Body of pancreas (tissue), 4 donors: ENCODE data around the gene WDR64.

Experiments
- POLR2A ChIP-seq, 3 donors: fragments of 450-650 bp; IDR thresholded peaks; one replicate each; pipeline ENCODE4 v1.6.1; 2016; ENCODE audit warnings: antibody characterized with exemption in 3 of 3, mild to moderate bottlenecking in 2 of 3
- TF ChIP-seq, protein P1 (sequence below), 7 experiments: fragments of 450-650 bp in 4 of 7; fragments of 200-600 bp in 3 of 7; sonication (generic) in 3 of 7; IDR thresholded peaks; one replicate each; pipeline ENCODE4 v1.5.1; 2016 to 2019; ENCODE audit warnings: antibody characterized with exemption in 7 of 7

- TF ChIP-seq, protein P1, sequence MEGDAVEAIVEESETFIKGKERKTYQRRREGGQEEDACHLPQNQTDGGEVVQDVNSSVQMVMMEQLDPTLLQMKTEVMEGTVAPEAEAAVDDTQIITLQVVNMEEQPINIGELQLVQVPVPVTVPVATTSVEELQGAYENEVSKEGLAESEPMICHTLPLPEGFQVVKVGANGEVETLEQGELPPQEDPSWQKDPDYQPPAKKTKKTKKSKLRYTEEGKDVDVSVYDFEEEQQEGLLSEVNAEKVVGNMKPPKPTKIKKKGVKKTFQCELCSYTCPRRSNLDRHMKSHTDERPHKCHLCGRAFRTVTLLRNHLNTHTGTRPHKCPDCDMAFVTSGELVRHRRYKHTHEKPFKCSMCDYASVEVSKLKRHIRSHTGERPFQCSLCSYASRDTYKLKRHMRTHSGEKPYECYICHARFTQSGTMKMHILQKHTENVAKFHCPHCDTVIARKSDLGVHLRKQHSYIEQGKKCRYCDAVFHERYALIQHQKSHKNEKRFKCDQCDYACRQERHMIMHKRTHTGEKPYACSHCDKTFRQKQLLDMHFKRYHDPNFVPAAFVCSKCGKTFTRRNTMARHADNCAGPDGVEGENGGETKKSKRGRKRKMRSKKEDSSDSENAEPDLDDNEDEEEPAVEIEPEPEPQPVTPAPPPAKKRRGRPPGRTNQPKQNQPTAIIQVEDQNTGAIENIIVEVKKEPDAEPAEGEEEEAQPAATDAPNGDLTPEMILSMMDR (IDR thresholded peaks at IDR 0.05): no peak
- TF ChIP-seq POLR2A (IDR thresholded peaks at IDR 0.05): no peak
Measured at GRCh38 chr1:241622669-241623068, 29.4 kb upstream of the WDR64 start.
